Heart left ventricle (tissue), 16 donors: ENCODE measurements around the gene SPAG4. TPM values are rescaled to one million over a fixed set of nuclear protein-coding genes. Genes with fewer than 3 reads are reported as not detected.
A peak's percentile ranks its signal among the peaks of the same experiment; 100 is the strongest.

Experiments used
- ATAC-seq, 4 donors: fragments of 200-7000 bp; cut with Tn5 transposase; one replicate each; pipeline ENCODE4 v1.9.1; 2020 to 2022; ENCODE audit warnings: moderate library complexity in 4 of 4, mild to moderate bottlenecking in 3 of 4, moderate number of reproducible peaks in 1 of 4
- DNase-seq, 5 donors: peaks; one replicate each; pipeline ENCODE4 v3.0.0-alpha.2; 2020
- H3K27ac ChIP-seq, 12 donors: fragments of 200-600 bp; sonication (generic) in 4 of 12; one replicate each; pipeline versions ENCODE4 v1.5.0 to v1.8.0; 2016 to 2022; ENCODE audit warnings: mild to moderate bottlenecking in 2 of 12
- H3K27me3 ChIP-seq, 9 donors: fragments of 200-600 bp; sonication (generic) in 2 of 9; one replicate each; pipeline versions ENCODE4 v1.5.1 to v1.8.0; 2016 to 2022; ENCODE audit warnings: mild to moderate bottlenecking in 3 of 9
- H3K36me3 ChIP-seq, 9 donors: fragments of 200-600 bp; sonication (generic) in 2 of 9; one replicate each; pipeline versions ENCODE4 v1.5.0 to v1.8.0; 2018 to 2022; ENCODE audit warnings: mild to moderate bottlenecking in 2 of 9
- H3K4me1 ChIP-seq, 12 donors: fragments of 200-600 bp; sonication (generic) in 4 of 12; one replicate each; pipeline versions ENCODE4 v1.5.0 to v1.8.0; 2016 to 2022; ENCODE audit warnings: mild to moderate bottlenecking in 3 of 12
- H3K4me3 ChIP-seq, 12 donors: fragments of 200-600 bp; sonication (generic) in 4 of 12; one replicate each; pipeline versions ENCODE4 v1.5.0 to v1.8.0; 2017 to 2022; ENCODE audit warnings: mild to moderate bottlenecking in 9 of 12, moderate library complexity in 4 of 12
- H3K9me3 ChIP-seq, 12 donors: fragments of 200-600 bp; sonication (generic) in 4 of 12; one replicate each; pipeline versions ENCODE4 v1.5.0 to v1.8.0; 2016 to 2022; ENCODE audit warnings: mild to moderate bottlenecking in 1 of 12
- POLR2A ChIP-seq, 2 donors: fragments of 450-650 bp; IDR thresholded peaks; one replicate each; pipeline ENCODE4 v1.6.1; 2017; ENCODE audit warnings: antibody characterized with exemption in 2 of 2, mild to moderate bottlenecking in 2 of 2, moderate library complexity in 2 of 2
- WGBS, 4 donors: extraction: QIAGEN DNeasy Blood & Tissue Kit in 2 of 4; methylation state at CpG; one replicate each; pipeline versions ENCODE4 v1.1.5 to v1.1.7; 2013 to 2018; 5-methylcytosine and 5-hydroxymethylcytosine counted together
- intact Hi-C, 10 donors: fragments of 100-400 bp; cut with DNase I; formaldehyde crosslinking; loops; one replicate each; pipeline versions ENCODE4 v1.11.1 to v1.14.2; 2022
- long read RNA-seq, 3 donors: library from polyadenylated mRNA; unstranded; transcript quantifications; one replicate each; pipeline ENCODE4 v2.0.0, GENCODE V29; 2020 to 2021
- polyA plus RNA-seq, 2 donors: library from polyadenylated mRNA; stranded (reverse); fragments of 200-250 nt; gene quantifications; one replicate each; pipeline ENCODE4 v1.2.3, GENCODE V29; 2013
- total RNA-seq, 9 donors: library from RNA; depleted of rRNA in 2 of 9; stranded (reverse); fragments of >200 nt in 2 of 9; fragmentation: NEBNext Ultra II Directional in 3 of 9; extraction: Animal tissue kit (Norgen Biotek cat#: 25700) in 3 of 9; gene quantifications; one replicate each; pipeline versions ENCODE4 v1.1.0 to v1.2.4, GENCODE V29; 2016 to 2023
- TF ChIP-seq, protein P1 (sequence below), 12 donors: fragments of 200-600 bp; sonication (generic) in 4 of 12; IDR thresholded peaks; one replicate each; pipeline versions ENCODE4 v1.5.0 to v1.8.0; 2018 to 2022; ENCODE audit warnings: antibody characterized with exemption in 12 of 12, mild to moderate bottlenecking in 5 of 12
- donor health status: ischemic (EF 13 %, LVEDD 7.1; RV severe dilation, severe dysfunction).
- donor health status: healthy with polysubstance abuse.
- donor health status: DM: no; HTN: yes; CAD: no.
- donor health status: DM: no; HTN: no; CAD: no.
- donor health status: ischemic (EF 25% LVEDD 6.9; RV normal size, moderate dysfunction).
- donor health status: ischemic (EF 25% LVEDD 5.7; RV mildly dilated, moderate dysfunction).
- donor health status: healthy.
- donor health status: DM: yes; HTN: yes; CAD: no.
- donor health status: ischemic (EF 35%, LVEDD 5.7; RV mildly dilated, moderate dysfunction).
- donor health status: nonischemic (EF 11% LVEDD 7.7; RV severe dilation, severe dysfunction).
- donor health status: DM: yes; HTN: yes; CAD: no.
- donor health status: PGD.
- donor health status: ischemic (EF 29% LVEDD 5.4; RV normal size, mild dysfunction).
- donor health status: nonischemic (EF 23%, LVEDD 6.1; RV moderate dilation, normal function).

The SPAG4 gene, protein sequence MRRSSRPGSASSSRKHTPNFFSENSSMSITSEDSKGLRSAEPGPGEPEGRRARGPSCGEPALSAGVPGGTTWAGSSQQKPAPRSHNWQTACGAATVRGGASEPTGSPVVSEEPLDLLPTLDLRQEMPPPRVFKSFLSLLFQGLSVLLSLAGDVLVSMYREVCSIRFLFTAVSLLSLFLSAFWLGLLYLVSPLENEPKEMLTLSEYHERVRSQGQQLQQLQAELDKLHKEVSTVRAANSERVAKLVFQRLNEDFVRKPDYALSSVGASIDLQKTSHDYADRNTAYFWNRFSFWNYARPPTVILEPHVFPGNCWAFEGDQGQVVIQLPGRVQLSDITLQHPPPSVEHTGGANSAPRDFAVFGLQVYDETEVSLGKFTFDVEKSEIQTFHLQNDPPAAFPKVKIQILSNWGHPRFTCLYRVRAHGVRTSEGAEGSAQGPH
- 1 to 10 TPM; 1.1 to 6.8 (median 4.5) TPM for total RNA-seq
- 1 to 10 TPM; 4.3 to 6.9 TPM for polyA plus RNA-seq
- long read RNA-seq, donor 1, partial matches to known transcripts = 3 of 5 reads
- long read RNA-seq, donor 1, other reads (novel, unspliced or antisense) = 2 of 5 reads
- long read RNA-seq, donor 2, partial matches to known transcripts = 4 of 4 reads
- long read RNA-seq, donor 2, other reads (novel, unspliced or antisense) = 0 of 4 reads
- long read RNA-seq, donor 3, partial matches to known transcripts = 1 of 1 reads
- long read RNA-seq, donor 3, other reads (novel, unspliced or antisense) = 0 of 1 reads

DNA sequence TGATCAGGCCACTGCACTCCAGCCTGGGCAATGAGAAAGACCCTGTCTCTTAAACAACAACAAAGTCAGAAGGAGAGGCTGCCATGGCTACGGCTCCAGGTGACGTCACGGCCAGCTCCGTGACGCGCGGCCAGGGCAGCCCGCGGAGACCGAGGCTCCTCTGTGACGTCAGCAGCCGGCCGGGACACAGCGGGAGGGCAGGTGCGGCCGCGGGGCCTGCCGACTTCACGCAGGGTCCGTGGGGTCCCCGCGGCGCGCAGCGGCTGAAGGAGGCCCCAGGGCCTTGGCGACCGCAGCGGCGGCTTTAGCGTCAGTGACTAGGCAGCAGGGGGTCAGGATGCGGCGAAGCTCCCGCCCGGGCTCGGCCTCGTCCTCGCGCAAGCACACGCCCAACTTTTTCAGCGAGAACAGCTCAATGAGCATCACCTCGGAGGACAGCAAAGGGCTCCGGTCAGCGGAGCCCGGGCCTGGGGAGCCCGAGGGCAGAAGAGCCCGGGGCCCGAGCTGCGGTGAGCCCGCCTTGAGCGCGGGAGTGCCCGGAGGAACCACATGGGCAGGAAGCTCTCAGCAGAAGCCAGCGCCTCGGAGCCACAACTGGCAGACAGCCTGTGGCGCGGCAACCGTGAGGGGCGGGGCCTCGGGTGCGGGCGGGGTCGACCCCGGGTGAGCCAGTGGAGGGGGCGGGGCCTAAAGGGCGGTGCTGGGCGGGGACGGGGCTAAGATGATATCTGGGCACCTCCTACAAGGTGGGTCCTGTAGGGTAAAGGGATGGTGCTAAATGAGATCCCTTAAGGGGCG, at the start of gene SPAG4:
SPAG4 (plus strand) TSS at position 163 of the 798 bp plus-strand sequence; CDS start at position 338, 175 bp downstream.
- intact Hi-C loops = loop anchor here in 9 of 10 donors (1.0 to 10.0 kb wide), 7 partner anchors 46 to 151 kb away; partner anchors contain the start of genes CPNE1 (in 7 of the 9), RBM12 (in 7 of the 9), ERGIC3 (in 1 of the 9) and NFS1 (in 1 of the 9)
- TF ChIP-seq, protein P1, sequence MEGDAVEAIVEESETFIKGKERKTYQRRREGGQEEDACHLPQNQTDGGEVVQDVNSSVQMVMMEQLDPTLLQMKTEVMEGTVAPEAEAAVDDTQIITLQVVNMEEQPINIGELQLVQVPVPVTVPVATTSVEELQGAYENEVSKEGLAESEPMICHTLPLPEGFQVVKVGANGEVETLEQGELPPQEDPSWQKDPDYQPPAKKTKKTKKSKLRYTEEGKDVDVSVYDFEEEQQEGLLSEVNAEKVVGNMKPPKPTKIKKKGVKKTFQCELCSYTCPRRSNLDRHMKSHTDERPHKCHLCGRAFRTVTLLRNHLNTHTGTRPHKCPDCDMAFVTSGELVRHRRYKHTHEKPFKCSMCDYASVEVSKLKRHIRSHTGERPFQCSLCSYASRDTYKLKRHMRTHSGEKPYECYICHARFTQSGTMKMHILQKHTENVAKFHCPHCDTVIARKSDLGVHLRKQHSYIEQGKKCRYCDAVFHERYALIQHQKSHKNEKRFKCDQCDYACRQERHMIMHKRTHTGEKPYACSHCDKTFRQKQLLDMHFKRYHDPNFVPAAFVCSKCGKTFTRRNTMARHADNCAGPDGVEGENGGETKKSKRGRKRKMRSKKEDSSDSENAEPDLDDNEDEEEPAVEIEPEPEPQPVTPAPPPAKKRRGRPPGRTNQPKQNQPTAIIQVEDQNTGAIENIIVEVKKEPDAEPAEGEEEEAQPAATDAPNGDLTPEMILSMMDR (IDR thresholded peaks at IDR 0.05) = no peak
- peak in 1 of 2 donors; percentile 64 for TF ChIP-seq POLR2A (IDR thresholded peaks at IDR 0.05)

DNA sequence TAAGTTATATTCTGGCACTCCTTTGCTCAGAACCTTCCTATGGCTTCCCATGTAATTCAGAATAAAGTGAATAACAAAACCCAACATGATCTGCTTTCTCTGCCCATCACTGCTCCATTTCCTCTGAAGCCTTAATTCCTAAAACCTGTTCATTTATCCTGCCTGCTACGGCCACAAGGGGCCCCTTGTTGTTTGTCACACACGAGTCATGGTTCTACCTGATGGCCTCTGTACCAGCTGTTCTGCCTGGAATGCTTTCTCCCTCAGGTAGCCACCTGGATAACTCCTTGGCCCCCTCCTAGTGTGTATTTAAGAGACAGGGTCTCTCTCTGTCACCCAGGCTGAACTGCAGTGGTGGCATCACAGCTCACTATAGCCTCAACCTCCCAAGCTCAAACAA, 47.0 kb upstream of the SPAG4 start:
- Histone ChIP-seq H3K4me1 (no peaks in the 10 kb centered on the region), H3K27ac (no peak overlapping the region), H3K4me3 (no peak overlapping the region), H3K27me3 (no peaks in the 10 kb centered on the region), H3K9me3 (peaks cover 0 to 12% (median 6%) of the 10 kb centered on the region in 12 donors), H3K36me3 (no peaks in the 10 kb centered on the region)
- TF ChIP-seq, protein P1 (IDR thresholded peaks at IDR 0.05) = no peak
- TF ChIP-seq POLR2A (IDR thresholded peaks at IDR 0.05) = no peak
- WGBS, 4 donors = 21 to 30% (median 28%) methylated on average over 2 of the region's 2 CpGs
- intact Hi-C loops = no loop called here
- no peak for DNase-seq
- ATAC-seq = no peak

More for the DNA sequence above, at the start of gene SPAG4:
- H3K9me3 ChIP-seq = no peaks in the 10 kb centered on the region
- no peaks in the 10 kb centered on the region for H3K27me3 ChIP-seq
- DNase-seq = peak; percentile 61 to 100 (median 73)
- H3K4me3 ChIP-seq = peak within 1 kb of the TSS; percentile 39 to 69 (median 65)
- 0 to 1% (median 1%) methylated on average over 14 to 68 of the region's 68 CpGs for WGBS, 4 donors
- ATAC-seq = peak; percentile 93 to 95 (median 94)
- H3K4me1 ChIP-seq = peaks cover 3 to 45% (median 28%) of the 10 kb centered on the region in 12 donors
- H3K27ac ChIP-seq = peak within 1 kb of the TSS; percentile 15 to 97 (median 86)
- no peaks in the 10 kb centered on the region for H3K36me3 ChIP-seq

DNA sequence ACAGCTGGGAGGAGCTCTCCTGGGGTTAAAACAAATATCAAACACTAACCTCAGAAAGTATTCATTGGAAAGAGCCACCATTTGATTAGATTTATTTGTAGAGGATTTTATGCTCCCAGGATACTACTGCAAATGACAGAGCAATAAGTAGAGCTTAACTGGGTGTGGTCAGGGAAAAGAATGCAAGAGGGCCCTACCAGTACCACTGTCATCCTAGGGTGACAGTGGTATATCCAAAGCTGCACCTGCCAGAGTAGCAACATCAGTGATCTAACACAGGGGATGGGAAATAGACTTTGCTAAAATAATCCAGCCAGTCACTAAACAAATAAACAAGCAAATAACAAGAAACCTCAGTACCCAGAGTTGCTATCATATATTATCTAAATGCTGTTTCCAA, 44.1 kb upstream of the SPAG4 start:
- H3K27ac ChIP-seq = no peak overlapping the region
- H3K36me3 ChIP-seq = no peaks in the 10 kb centered on the region
- no peaks in the 10 kb centered on the region for H3K27me3 ChIP-seq
- TF ChIP-seq, protein P1 (IDR thresholded peaks at IDR 0.05) = no peak
- TF ChIP-seq POLR2A (IDR thresholded peaks at IDR 0.05) = no peak
- DNase-seq (no peak), ATAC-seq (no peak)
- intact Hi-C loops = no loop called here
- H3K4me1 ChIP-seq = no peaks in the 10 kb centered on the region
- no peak overlapping the region for H3K4me3 ChIP-seq
- H3K9me3 ChIP-seq = peaks cover 0 to 16% (median 6%) of the 10 kb centered on the region in 12 donors
